ENCODE measurements around the gene ACTRT2.

Gene ACTRT2

GRCh38 chr1:3000671-3001470, 20.4 kb upstream of the ACTRT2 start:
- TF ChIP-seq CTCF (IDR thresholded peaks at IDR 0.05; ENCODE audit: extremely low read depth, missing control alignments), result no peak
- DNase-seq (ENCODE audit: low spot score), result no peak

- no peak for DNase-seq (ENCODE audit: low spot score)
- TF ChIP-seq CTCF (IDR thresholded peaks at IDR 0.05; ENCODE audit: extremely low read depth, missing control alignments), result no peak
Observed at GRCh38 chr1:3001471-3002348, 19.6 kb upstream of the ACTRT2 start.

- no peak for TF ChIP-seq CTCF (IDR thresholded peaks at IDR 0.05; ENCODE audit: extremely low read depth, missing control alignments)
- no peak for DNase-seq (ENCODE audit: low spot score)
Observed at GRCh38 chr1:3002349-3003038, 18.8 kb upstream of the ACTRT2 start.

DNA sequence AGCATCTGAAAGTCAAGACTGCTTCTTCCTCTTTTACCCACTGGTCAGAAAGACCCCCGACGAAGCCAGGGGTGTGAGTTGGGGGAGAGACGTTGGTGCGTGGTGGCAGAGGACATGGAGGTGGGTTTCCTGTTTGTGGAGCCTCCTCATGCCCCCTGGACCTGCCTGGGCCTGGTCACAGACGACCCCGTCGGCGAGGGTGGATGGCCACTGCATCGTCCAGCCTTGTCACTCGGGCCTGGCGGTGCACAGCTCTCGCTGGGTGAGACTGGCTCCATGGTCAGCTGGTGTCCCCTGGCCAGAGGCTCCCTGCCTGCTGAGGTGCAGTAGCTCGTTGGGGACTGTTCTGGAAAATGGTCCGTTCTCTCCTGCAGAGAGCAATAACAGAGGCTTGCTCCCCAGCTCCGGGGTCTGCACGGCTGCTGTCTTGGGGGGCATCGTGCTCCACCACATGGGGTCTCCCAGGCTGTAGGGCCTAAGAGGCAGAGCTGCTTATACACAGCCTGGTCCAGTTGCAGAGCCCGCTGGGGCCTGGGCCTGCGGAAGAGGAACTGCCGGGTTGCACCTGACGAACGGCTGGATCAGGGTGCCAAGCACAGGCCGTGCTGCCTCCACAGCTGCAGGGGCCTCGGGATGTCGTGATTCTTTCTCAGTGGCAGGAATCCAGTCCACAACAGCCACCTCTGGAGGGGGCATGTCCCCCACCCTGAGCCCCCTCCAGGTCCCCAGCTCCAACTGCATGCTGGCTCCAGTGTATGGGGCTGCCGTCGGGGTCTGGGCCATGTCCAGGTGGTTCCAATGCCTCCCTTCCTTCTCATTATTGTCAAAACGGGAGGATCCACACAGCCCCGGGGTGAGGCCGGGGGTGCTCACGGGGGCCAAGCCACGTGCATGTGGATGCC, 18.0 kb upstream of the ACTRT2 start:
- DNase-seq (ENCODE audit: low spot score), result no peak
- no peak for TF ChIP-seq CTCF (IDR thresholded peaks at IDR 0.05; ENCODE audit: extremely low read depth, missing control alignments)

DNA sequence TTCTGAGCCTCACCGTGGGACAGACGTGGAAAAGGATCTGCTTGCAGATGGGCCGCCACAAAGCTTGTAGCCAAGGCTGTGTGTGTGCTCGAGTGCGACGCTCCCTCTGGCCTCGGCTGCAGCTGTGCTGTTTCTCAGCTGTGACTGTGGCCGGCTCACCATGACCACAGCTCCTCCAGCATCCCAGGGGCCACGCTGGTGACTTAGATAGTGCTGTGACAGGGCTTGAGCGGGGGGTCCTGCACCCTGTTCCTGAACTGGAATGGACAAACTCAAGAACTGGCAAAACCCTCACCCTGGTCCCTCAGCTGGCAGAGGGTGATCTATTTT, 17.4 kb upstream of the ACTRT2 start:
- DNase-seq (ENCODE audit: low spot score), result no peak

More for the DNA sequence above, 17.4 kb upstream of the ACTRT2 start:
- no peak for TF ChIP-seq CTCF (IDR thresholded peaks at IDR 0.05; ENCODE audit: extremely low read depth, missing control alignments)

Data from GM20000 (cell line).